HG02678 (cell line): ENCODE results near the gene CHST10.
"Not testable (repeated sequence)": the region's sequence is repeated elsewhere in the genome, so short reads cannot be mapped to it uniquely, and the experiment has no call there.

Experiments used
- ATAC-seq: cut with Tn5 transposase; IDR thresholded peaks from one replicate; pipeline ENCODE4 v1.9.1; 2021; ENCODE audit warnings: mild to moderate bottlenecking, moderate library complexity; ENCODE audit not compliant: unreplicated experiment

The CHST10 gene, protein sequence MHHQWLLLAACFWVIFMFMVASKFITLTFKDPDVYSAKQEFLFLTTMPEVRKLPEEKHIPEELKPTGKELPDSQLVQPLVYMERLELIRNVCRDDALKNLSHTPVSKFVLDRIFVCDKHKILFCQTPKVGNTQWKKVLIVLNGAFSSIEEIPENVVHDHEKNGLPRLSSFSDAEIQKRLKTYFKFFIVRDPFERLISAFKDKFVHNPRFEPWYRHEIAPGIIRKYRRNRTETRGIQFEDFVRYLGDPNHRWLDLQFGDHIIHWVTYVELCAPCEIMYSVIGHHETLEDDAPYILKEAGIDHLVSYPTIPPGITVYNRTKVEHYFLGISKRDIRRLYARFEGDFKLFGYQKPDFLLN

GRCh38 chr2:100416935-100417710 is at the start of gene CHST10:
Gene CHST10 (minus strand): TSS chr2:100417668. CDS start chr2:100406675, 10,993 bp downstream.
- peak; percentile 82 for ATAC-seq

DNA sequence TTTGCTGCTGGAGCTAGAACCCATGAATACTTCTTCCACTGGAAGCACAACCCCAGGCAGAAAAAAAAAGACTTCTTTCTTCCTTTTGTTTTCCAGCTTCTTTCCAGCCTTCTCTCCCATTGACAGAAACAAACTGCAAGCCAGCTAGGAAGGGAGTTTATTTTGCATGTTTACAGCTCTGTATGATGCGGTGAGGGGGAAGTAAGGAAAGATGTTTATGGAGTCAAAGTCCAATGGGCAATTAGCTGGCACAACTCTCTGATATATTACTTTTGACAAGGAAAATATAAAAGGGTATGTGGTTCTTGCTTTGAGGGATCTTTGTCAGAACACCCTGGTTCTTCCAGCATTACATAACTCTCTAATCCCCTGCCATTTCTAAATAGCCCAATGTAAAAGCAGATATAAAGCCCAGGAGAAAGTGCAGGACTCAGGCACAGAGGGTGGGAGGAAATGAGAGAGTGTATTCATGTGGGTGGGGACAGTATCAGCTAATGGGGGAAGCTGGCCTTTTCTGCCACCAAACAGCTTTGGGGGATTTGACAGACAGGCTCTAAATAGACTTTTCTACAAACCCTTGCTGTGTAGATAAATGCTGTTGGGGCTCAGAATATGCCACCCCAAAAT is 43.5 kb upstream of the CHST10 start:
- ATAC-seq = no peak

DNA sequence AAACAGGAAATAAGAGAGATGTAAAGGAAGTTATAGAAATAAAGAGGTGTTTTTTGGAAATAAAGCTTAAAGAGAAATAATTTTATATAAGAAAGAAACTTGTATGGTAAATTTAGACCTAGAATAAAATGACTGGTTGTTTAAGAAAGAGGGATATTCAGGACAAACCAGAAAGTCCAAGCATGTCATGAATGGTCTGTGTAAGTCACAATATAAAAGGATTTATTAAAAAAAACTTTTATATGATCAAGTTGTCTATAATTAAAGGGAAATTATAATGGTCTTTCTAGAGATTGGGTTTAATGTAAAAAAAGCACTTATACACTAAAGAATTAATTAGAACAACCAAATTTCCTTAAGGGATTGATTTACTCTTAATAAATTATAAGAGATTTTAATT is 38.9 kb upstream of the CHST10 start:
- not testable (repeated sequence) for ATAC-seq

DNA sequence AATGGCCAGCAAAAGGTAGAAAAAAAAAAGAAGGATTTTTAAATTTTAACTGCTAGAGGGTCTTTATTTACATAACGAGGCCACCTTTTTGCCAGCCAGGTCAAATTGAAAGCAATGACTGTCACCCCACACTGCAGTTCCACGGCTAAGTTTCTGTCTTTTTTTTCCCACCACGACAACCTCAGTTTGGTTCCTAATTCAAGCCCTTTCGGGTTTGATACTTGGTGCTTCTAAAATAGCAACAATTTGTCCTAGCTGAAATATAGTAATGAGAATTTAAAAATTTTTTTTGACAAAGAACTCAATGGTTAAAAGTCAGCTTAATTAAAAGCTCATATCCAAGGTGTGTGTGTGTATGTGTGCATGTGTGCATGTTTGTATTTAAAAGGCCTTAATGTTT is 36.4 kb upstream of the CHST10 start:
- no peak for ATAC-seq

DNA sequence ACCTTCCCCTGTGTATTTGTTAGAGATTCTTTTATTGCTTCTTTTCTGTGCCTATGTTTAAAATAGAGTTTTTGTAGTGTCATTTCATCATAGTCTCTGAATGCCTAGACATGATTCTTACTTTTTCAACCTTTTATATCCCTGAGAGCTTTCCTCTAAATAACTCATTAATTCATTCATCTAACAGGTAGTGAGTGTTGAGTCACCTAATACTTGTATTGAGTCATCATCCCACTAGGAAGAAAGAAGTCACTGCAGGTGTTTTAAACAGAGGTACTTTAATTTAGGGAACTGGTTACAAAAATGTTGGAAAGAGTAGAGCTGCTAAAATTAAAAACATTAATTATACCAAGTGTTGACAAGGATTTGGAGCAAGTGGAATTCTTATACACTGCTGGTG is 34.3 kb upstream of the CHST10 start:
- no peak for ATAC-seq

GRCh38 chr2:100451092-100451491 is 33.6 kb upstream of the CHST10 start:
- ATAC-seq = no peak

GRCh38 chr2:100446696-100447095 is 29.2 kb upstream of the CHST10 start:
- ATAC-seq = no peak

DNA sequence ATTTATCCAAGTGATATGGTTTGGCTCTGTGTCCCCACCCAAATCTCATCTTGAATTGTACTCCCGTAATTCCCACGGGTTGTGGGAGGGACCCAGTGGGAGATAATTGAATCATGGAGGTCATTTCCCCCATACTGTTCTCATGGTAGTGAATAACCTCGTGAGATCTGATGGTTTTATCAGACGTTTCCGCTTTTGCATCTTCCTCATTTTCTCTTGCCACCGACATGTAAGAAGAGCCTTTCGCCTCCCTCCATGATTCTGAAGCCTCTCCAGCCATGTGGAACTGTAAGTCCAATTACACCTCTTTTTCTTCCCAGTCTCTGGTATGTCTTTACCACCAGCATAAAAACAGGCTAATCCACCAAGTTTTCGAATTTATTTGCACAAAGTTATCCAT is 20.3 kb upstream of the CHST10 start:
- ATAC-seq = no peak

DNA sequence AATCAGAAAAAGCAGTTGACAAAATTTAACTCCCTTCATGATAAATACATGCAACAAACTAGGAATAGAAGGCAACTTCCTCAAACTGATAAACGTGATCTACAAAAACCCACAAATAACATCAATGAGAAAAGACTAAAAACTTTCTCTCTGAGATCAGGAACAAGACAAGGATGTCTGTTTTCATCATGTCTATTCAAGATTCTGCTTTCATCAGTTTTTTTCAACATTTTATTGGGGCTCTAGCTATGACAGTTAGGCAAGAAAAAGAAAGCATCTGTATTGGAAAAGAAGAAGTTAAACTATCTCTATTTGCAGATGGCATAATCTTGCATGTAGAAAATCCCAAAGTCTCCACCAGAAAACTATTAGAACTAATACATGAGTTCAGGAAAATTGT is 12.3 kb upstream of the CHST10 start:
- ATAC-seq = no peak

GRCh38 chr2:100427627-100428258 is 10.3 kb upstream of the CHST10 start:
- ATAC-seq = no peak

- ATAC-seq = no peak
Observed at GRCh38 chr2:100427111-100427510, 9.6 kb upstream of the CHST10 start.

DNA sequence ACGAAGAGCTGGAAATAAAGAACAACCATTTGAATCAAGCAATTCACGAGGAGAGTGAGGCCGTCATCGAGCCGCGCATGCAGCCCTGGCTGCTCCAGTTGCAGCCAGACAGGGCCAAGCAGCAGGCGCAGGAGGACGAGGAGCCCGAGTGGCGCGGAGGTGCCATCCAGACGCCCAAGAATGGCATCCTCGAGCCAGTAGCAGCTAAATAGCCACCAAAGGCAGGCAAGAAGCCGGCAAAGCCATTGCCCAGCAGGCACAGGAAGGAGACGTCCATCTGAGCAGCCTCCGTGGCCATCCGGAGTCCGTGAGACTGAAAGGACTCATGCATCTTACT is 8.9 kb upstream of the CHST10 start:
- ATAC-seq = no peak

DNA sequence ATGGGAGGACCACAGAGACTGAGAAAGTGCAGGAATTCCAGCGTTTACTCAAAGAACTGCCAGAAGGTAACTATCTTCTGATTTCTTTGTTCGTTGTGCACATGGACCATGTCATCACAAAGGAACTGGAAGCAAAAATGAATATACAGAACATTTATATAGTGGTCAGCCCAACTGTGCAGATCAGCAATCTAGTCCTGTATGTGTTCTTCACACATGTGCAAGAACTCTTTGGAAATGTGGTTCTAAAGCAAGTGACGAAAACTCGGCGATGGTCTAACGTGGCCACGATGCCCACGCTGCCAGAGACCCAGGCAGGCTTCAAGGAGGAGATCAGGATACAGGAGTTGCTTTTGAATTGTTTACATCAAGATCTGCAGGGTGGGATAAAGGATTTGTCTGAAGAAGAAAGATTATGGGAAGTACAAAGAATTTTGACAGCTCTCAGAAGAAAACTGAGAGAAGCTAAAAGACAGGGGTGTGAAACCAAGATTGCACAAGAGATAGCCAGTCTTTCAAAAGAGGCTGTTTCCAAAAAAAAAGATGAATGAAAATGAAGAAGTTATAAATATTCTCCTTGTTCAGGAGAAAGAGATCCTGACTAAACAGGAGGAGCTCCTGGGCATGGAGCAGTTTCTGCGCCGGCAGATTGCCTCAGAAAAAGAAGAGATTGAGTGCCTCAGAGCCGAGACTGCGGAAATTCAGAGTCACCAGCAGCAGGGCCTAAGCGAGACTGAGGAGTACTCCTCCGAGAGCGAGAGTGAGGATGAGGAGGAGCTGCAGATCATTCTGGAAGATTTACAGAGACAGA is 8.3 kb upstream of the CHST10 start:
- ATAC-seq = no peak

DNA sequence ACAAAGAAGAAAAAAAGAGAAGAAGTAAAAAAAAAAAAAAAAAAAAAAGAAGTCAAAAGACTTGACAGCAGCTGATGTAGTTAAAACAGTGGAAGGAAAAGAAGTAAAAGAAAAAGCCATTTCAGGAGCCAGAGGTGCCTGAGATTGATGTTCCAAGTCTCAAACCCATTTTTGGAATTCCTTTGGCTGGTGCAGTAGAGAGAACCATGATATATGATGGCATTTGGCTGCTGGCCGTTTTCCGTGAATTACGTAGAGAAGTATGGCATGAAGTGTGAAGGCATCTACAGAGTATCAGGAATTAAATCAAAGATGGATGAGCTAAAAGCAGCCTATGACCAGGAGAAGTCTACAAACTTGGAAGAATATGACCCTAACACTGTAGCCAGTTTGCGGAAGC is 7.6 kb upstream of the CHST10 start:
- no peak for ATAC-seq

GRCh38 chr2:100424277-100424875 is 6.9 kb upstream of the CHST10 start:
- no peak for ATAC-seq

- ATAC-seq = no peak
Observed at GRCh38 chr2:100423631-100424030, 6.2 kb upstream of the CHST10 start.

GRCh38 chr2:100422320-100423055 is 5.0 kb upstream of the CHST10 start:
- ATAC-seq = no peak

- ATAC-seq = no peak
Observed at GRCh38 chr2:100419915-100420314, 2.4 kb upstream of the CHST10 start.

- ATAC-seq = no peak
Observed at GRCh38 chr2:100418406-100418962, 1.0 kb upstream of the CHST10 start.
